ENCODE results near the gene DNAJC27.

The DNAJC27 gene

GRCh38 chr2:24970483-24971285 lies 1.1 kb downstream of the DNAJC27 start:
- DNase-seq (ENCODE audit: low read depth, low spot score): peak; percentile 6

- no peak for DNase-seq (ENCODE audit: low read depth, low spot score)
Observed at GRCh38 chr2:24969784-24970183, 2.0 kb downstream of the DNAJC27 start.

GRCh38 chr2:24961903-24962302 lies 9.9 kb downstream of the DNAJC27 start:
- DNase-seq (ENCODE audit: low read depth, low spot score): no peak

- no peak for DNase-seq (ENCODE audit: low read depth, low spot score)
Observed at GRCh38 chr2:24959761-24960160, 12.0 kb downstream of the DNAJC27 start.

- DNase-seq (ENCODE audit: low read depth, low spot score): no peak
Observed at GRCh38 chr2:24958411-24958935, 13.3 kb downstream of the DNAJC27 start.

GRCh38 chr2:24957976-24958375 lies 13.8 kb downstream of the DNAJC27 start:
- DNase-seq (ENCODE audit: low read depth, low spot score): no peak

- DNase-seq (ENCODE audit: low read depth, low spot score): no peak
Observed at GRCh38 chr2:24957221-24957620, 14.5 kb downstream of the DNAJC27 start.

GRCh38 chr2:24955921-24956320 lies 15.8 kb downstream of the DNAJC27 start:
- DNase-seq (ENCODE audit: low read depth, low spot score): no peak

GRCh38 chr2:24955232-24955631 lies 16.5 kb downstream of the DNAJC27 start:
- DNase-seq (ENCODE audit: low read depth, low spot score): no peak

GRCh38 chr2:24950102-24950501 lies 21.7 kb downstream of the DNAJC27 start:
- DNase-seq (ENCODE audit: low read depth, low spot score): no peak

- DNase-seq (ENCODE audit: low read depth, low spot score): no peak
Observed at GRCh38 chr2:24948506-24948905, 23.2 kb downstream of the DNAJC27 start.

GRCh38 chr2:24947561-24948157 lies 24.1 kb downstream of the DNAJC27 start:
- DNase-seq (ENCODE audit: low read depth, low spot score): no peak

GRCh38 chr2:24945907-24946306 lies 25.8 kb downstream of the DNAJC27 start:
- no peak for DNase-seq (ENCODE audit: low read depth, low spot score)

- DNase-seq (ENCODE audit: low read depth, low spot score): no peak
Observed at GRCh38 chr2:24943427-24944053, 28.2 kb downstream of the DNAJC27 start.

GRCh38 chr2:24939353-24939752 lies 32.4 kb downstream of the DNAJC27 start:
- no peak for DNase-seq (ENCODE audit: low read depth, low spot score)

GRCh38 chr2:24937236-24937635 lies 34.5 kb downstream of the DNAJC27 start:
- DNase-seq (ENCODE audit: low read depth, low spot score): no peak

- no peak for DNase-seq (ENCODE audit: low read depth, low spot score)
Observed at GRCh38 chr2:24935145-24935544, 36.6 kb downstream of the DNAJC27 start.

- DNase-seq (ENCODE audit: low read depth, low spot score): no peak
Observed at GRCh38 chr2:24932715-24933114, 39.0 kb downstream of the DNAJC27 start.

GRCh38 chr2:24930768-24931167 lies 41.0 kb downstream of the DNAJC27 start:
- no peak for DNase-seq (ENCODE audit: low read depth, low spot score)

GRCh38 chr2:24929230-24929629 lies 42.5 kb downstream of the DNAJC27 start:
- no peak for DNase-seq (ENCODE audit: low read depth, low spot score)

GRCh38 chr2:24928036-24928435 lies 43.7 kb downstream of the DNAJC27 start:
- no peak for DNase-seq (ENCODE audit: low read depth, low spot score)

GRCh38 chr2:24926602-24927252 lies 45.0 kb downstream of the DNAJC27 start:
- no peak for DNase-seq (ENCODE audit: low read depth, low spot score)

All from smooth muscle cell of the brain vasculature (primary cell).